Measurements from ENCODE around the gene NUDT16L1.

The NUDT16L1 gene

GRCh38 chr16:4706871-4707270 is 13.5 kb downstream of the NUDT16L1 start:
- no peak overlapping the region for H3K4me3 ChIP-seq (ENCODE audit: low read depth, low read length)
- no peaks in the 10 kb centered on the region for H3K9me3 ChIP-seq (ENCODE audit: control insufficient read depth, insufficient read depth, low read depth, low read length)
- no peak overlapping the region for H3K9ac ChIP-seq (ENCODE audit: low read length)
- peaks cover 64% of the 10 kb centered on the region for H3K36me3 ChIP-seq (ENCODE audit: control insufficient read depth, insufficient read depth, low read length)
- H3K4me1 ChIP-seq (ENCODE audit: control insufficient read depth, insufficient read depth, low read length): no peaks in the 10 kb centered on the region
- H3K27ac ChIP-seq (ENCODE audit: low read depth, low read length): no peak overlapping the region
- H3K27me3 ChIP-seq (ENCODE audit: control insufficient read depth, insufficient read depth, low read length): no peaks in the 10 kb centered on the region

GRCh38 chr16:4709481-4709880 is 16.1 kb downstream of the NUDT16L1 start:
- peaks cover 10% of the 10 kb centered on the region for H3K4me1 ChIP-seq (ENCODE audit: control insufficient read depth, insufficient read depth, low read length)
- no peak overlapping the region for H3K9ac ChIP-seq (ENCODE audit: low read length)
- H3K9me3 ChIP-seq (ENCODE audit: control insufficient read depth, insufficient read depth, low read depth, low read length): no peaks in the 10 kb centered on the region
- H3K36me3 ChIP-seq (ENCODE audit: control insufficient read depth, insufficient read depth, low read length): peaks cover 66% of the 10 kb centered on the region
- no peaks in the 10 kb centered on the region for H3K27me3 ChIP-seq (ENCODE audit: control insufficient read depth, insufficient read depth, low read length)
- H3K27ac ChIP-seq (ENCODE audit: low read depth, low read length): no peak overlapping the region
- H3K4me3 ChIP-seq (ENCODE audit: low read depth, low read length): no peak overlapping the region

- Histone ChIP-seq H3K9me3 (ENCODE audit: control insufficient read depth, insufficient read depth, low read depth, low read length) (no peaks in the 10 kb centered on the region), H3K27ac (ENCODE audit: low read depth, low read length) (peak overlapping the region; percentile 22; the same call in 1 of the 2 replicates), H3K27me3 (ENCODE audit: control insufficient read depth, insufficient read depth, low read length) (no peaks in the 10 kb centered on the region), H3K9ac (ENCODE audit: low read length) (no peak overlapping the region), H3K36me3 (ENCODE audit: control insufficient read depth, insufficient read depth, low read length) (peaks cover 46% of the 10 kb centered on the region), H3K4me3 (ENCODE audit: low read depth, low read length) (no peak overlapping the region), H3K4me1 (ENCODE audit: control insufficient read depth, insufficient read depth, low read length) (peaks cover 19% of the 10 kb centered on the region)
These were observed 20.5 kb downstream of the NUDT16L1 start for GRCh38 chr16:4713663-4714501.

- no peak overlapping the region for H3K27ac ChIP-seq (ENCODE audit: low read depth, low read length)
- H3K36me3 ChIP-seq (ENCODE audit: control insufficient read depth, insufficient read depth, low read length): peaks cover 38% of the 10 kb centered on the region
- no peaks in the 10 kb centered on the region for H3K9me3 ChIP-seq (ENCODE audit: control insufficient read depth, insufficient read depth, low read depth, low read length)
- H3K27me3 ChIP-seq (ENCODE audit: control insufficient read depth, insufficient read depth, low read length): no peaks in the 10 kb centered on the region
- H3K9ac ChIP-seq (ENCODE audit: low read length): no peak overlapping the region
- peaks cover 25% of the 10 kb centered on the region for H3K4me1 ChIP-seq (ENCODE audit: control insufficient read depth, insufficient read depth, low read length)
- no peak overlapping the region for H3K4me3 ChIP-seq (ENCODE audit: low read depth, low read length)
These were observed 21.6 kb downstream of the NUDT16L1 start for GRCh38 chr16:4714996-4715395.

GRCh38 chr16:4718466-4718865 is 25.1 kb downstream of the NUDT16L1 start:
- no peaks in the 10 kb centered on the region for H3K27me3 ChIP-seq (ENCODE audit: control insufficient read depth, insufficient read depth, low read length)
- H3K4me3 ChIP-seq (ENCODE audit: low read depth, low read length): no peak overlapping the region
- peaks cover 25% of the 10 kb centered on the region for H3K4me1 ChIP-seq (ENCODE audit: control insufficient read depth, insufficient read depth, low read length)
- peak overlapping the region; percentile 55 for H3K27ac ChIP-seq (ENCODE audit: low read depth, low read length)
- no peak overlapping the region for H3K9ac ChIP-seq (ENCODE audit: low read length)
- no peaks in the 10 kb centered on the region for H3K9me3 ChIP-seq (ENCODE audit: control insufficient read depth, insufficient read depth, low read depth, low read length)
- peaks cover 23% of the 10 kb centered on the region for H3K36me3 ChIP-seq (ENCODE audit: control insufficient read depth, insufficient read depth, low read length)

DNA sequence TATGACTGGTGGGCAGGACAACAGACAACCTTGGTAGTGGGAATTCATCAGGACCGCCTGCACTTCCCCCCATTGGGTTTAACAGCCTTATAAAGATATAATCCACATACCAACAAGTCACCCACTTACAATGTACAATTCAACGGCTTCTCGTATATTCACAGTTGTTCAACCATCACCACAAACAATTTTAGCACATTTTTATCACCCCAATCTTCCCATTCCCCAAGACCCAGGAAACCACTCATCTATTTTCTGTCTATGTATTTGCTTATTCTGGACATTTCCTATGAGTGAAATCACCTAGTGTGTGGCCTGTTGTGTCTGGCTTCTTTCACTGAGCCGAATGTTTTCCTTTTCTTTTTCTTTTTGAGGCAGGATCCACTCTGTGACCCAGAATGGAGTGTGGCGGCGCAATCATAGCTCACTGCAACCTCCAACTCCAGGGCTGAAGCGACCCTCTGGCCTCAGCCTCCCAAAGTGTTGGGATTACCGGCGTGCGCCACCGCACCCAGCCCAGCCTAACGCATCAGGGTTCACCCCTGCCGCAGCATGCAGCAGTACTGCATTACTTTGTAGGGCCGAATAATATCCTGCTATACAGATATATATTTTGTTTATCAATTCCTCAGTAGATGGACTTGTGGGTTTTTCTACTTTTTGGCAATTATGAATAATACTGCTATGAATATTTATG is 29.9 kb downstream of the NUDT16L1 start:
- peaks cover 12% of the 10 kb centered on the region for H3K4me1 ChIP-seq (ENCODE audit: control insufficient read depth, insufficient read depth, low read length)
- H3K27ac ChIP-seq (ENCODE audit: low read depth, low read length): no peak overlapping the region
- peaks cover 46% of the 10 kb centered on the region for H3K36me3 ChIP-seq (ENCODE audit: control insufficient read depth, insufficient read depth, low read length)
- no peaks in the 10 kb centered on the region for H3K27me3 ChIP-seq (ENCODE audit: control insufficient read depth, insufficient read depth, low read length)
- no peaks in the 10 kb centered on the region for H3K9me3 ChIP-seq (ENCODE audit: control insufficient read depth, insufficient read depth, low read depth, low read length)
- H3K9ac ChIP-seq (ENCODE audit: low read length): no peak overlapping the region
- H3K4me3 ChIP-seq (ENCODE audit: low read depth, low read length): no peak overlapping the region

- Histone ChIP-seq H3K4me3 (ENCODE audit: low read depth, low read length) (no peak overlapping the region), H3K27ac (ENCODE audit: low read depth, low read length) (no peak overlapping the region), H3K36me3 (ENCODE audit: control insufficient read depth, insufficient read depth, low read length) (peaks cover 60% of the 10 kb centered on the region), H3K9me3 (ENCODE audit: control insufficient read depth, insufficient read depth, low read depth, low read length) (no peaks in the 10 kb centered on the region), H3K4me1 (ENCODE audit: control insufficient read depth, insufficient read depth, low read length) (no peaks in the 10 kb centered on the region), H3K27me3 (ENCODE audit: control insufficient read depth, insufficient read depth, low read length) (no peaks in the 10 kb centered on the region), H3K9ac (ENCODE audit: low read length) (no peak overlapping the region)
These were observed 31.4 kb downstream of the NUDT16L1 start for GRCh38 chr16:4724661-4725270.

- Histone ChIP-seq H3K9me3 (ENCODE audit: control insufficient read depth, insufficient read depth, low read depth, low read length) (no peaks in the 10 kb centered on the region), H3K9ac (ENCODE audit: low read length) (no peak overlapping the region), H3K36me3 (ENCODE audit: control insufficient read depth, insufficient read depth, low read length) (peaks cover 71% of the 10 kb centered on the region), H3K4me1 (ENCODE audit: control insufficient read depth, insufficient read depth, low read length) (no peaks in the 10 kb centered on the region), H3K27ac (ENCODE audit: low read depth, low read length) (no peak overlapping the region), H3K27me3 (ENCODE audit: control insufficient read depth, insufficient read depth, low read length) (no peaks in the 10 kb centered on the region), H3K4me3 (ENCODE audit: low read depth, low read length) (no peak overlapping the region)
These were observed 33.3 kb downstream of the NUDT16L1 start for GRCh38 chr16:4726616-4727015.

DNA sequence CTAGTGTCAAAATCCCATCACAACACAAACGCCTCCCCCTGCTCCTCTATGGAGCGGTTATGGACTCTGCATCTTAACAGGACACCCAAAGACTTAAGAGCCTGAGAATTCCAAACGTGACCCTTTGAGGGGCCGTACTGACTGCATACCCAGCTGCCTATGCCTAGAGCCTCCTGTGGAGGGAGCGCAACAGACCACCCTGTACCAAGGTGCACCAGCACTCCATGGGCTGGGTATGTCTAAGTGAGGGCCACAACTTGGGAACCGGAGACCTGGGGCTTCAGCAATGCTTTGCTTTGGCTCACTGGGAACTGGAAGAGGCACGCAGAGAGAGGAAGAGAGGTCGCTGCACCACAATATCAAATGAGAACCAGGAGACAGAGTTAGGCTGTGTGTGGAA is 35.3 kb downstream of the NUDT16L1 start:
- H3K4me3 ChIP-seq (ENCODE audit: low read depth, low read length): no peak overlapping the region
- H3K9me3 ChIP-seq (ENCODE audit: control insufficient read depth, insufficient read depth, low read depth, low read length): no peaks in the 10 kb centered on the region
- peaks cover 65% of the 10 kb centered on the region for H3K36me3 ChIP-seq (ENCODE audit: control insufficient read depth, insufficient read depth, low read length)
- H3K4me1 ChIP-seq (ENCODE audit: control insufficient read depth, insufficient read depth, low read length): no peaks in the 10 kb centered on the region
- no peak overlapping the region for H3K27ac ChIP-seq (ENCODE audit: low read depth, low read length)
- H3K9ac ChIP-seq (ENCODE audit: low read length): no peak overlapping the region
- H3K27me3 ChIP-seq (ENCODE audit: control insufficient read depth, insufficient read depth, low read length): no peaks in the 10 kb centered on the region

DNA sequence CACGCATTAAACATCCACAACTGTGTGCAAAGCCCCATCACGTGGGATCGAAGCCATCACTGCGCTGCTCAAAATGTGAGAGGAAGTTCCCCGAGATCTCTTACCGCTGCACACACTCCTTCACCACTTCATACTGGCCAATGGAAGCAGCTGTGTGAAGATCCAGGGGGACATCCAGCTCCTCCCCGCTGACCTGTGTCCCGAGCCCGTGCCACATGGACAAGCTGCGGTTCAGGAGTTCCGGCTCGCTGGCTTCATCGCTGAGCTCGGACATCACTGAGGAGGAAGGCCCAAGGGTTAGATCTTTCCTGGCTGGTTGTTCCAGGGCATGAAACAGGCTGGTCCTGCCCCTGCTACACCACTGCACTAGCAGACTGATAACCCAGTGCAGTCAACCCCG is 36.5 kb downstream of the NUDT16L1 start:
- Histone ChIP-seq H3K4me3 (ENCODE audit: low read depth, low read length) (no peak overlapping the region), H3K27me3 (ENCODE audit: control insufficient read depth, insufficient read depth, low read length) (no peaks in the 10 kb centered on the region), H3K4me1 (ENCODE audit: control insufficient read depth, insufficient read depth, low read length) (no peaks in the 10 kb centered on the region), H3K27ac (ENCODE audit: low read depth, low read length) (no peak overlapping the region), H3K36me3 (ENCODE audit: control insufficient read depth, insufficient read depth, low read length) (peaks cover 55% of the 10 kb centered on the region), H3K9ac (ENCODE audit: low read length) (no peak overlapping the region), H3K9me3 (ENCODE audit: control insufficient read depth, insufficient read depth, low read depth, low read length) (no peaks in the 10 kb centered on the region)

GRCh38 chr16:4733211-4733742 is 39.9 kb downstream of the NUDT16L1 start:
- Histone ChIP-seq H3K27ac (ENCODE audit: low read depth, low read length) (no peak overlapping the region), H3K4me1 (ENCODE audit: control insufficient read depth, insufficient read depth, low read length) (peaks cover 4% of the 10 kb centered on the region; the same call in 1 of the 2 replicates), H3K9me3 (ENCODE audit: control insufficient read depth, insufficient read depth, low read depth, low read length) (no peaks in the 10 kb centered on the region), H3K4me3 (ENCODE audit: low read depth, low read length) (peak overlapping the region; percentile 92), H3K9ac (ENCODE audit: low read length) (peak overlapping the region; percentile 90), H3K27me3 (ENCODE audit: control insufficient read depth, insufficient read depth, low read length) (0 out of 2 replicates have a peak, but pooled peaks cover 4% of the 10 kb centered on the region), H3K36me3 (ENCODE audit: control insufficient read depth, insufficient read depth, low read length) (peaks cover 28% of the 10 kb centered on the region)
